Activated naive CD8-positive, alpha-beta T cell treated with anti-CD3 and anti-CD28 coated beads for 36 hours (primary cell): ENCODE results near the gene STK33. TPM values are rescaled to one million over a fixed set of nuclear protein-coding genes. Genes with fewer than 3 reads are reported as not detected.

ENCODE experiments used
- DNase-seq: peaks from one replicate; pipeline ENCODE4 v3.0.0; 2021
- H3K27ac Mint-ChIP-seq: one replicate; pipeline ENCODE4 v1.8.0; 2022; ENCODE audit warnings: mild to moderate bottlenecking, moderate library complexity, mixed read lengths
- H3K27me3 Mint-ChIP-seq: one replicate; pipeline ENCODE4 v1.8.0; 2022; ENCODE audit warnings: mild to moderate bottlenecking, mixed read lengths
- H3K36me3 Mint-ChIP-seq: one replicate; pipeline ENCODE4 v1.8.0; 2021; ENCODE audit warnings: mild to moderate bottlenecking, mixed read lengths
- H3K4me1 Mint-ChIP-seq: one replicate; pipeline ENCODE4 v1.8.0; 2021; ENCODE audit warnings: mixed read lengths
- H3K4me3 Mint-ChIP-seq: one replicate; pipeline ENCODE4 v1.8.0; 2022; ENCODE audit warnings: mild to moderate bottlenecking, moderate library complexity, mixed read lengths
- H3K9me3 Mint-ChIP-seq: one replicate; pipeline ENCODE4 v1.8.0; 2022; ENCODE audit warnings: mixed read lengths
- total RNA-seq, 2 experiments: library from RNA; stranded (reverse); gene quantifications; one replicate each; pipeline ENCODE4 v1.2.3, GENCODE V29; 2021

Gene STK33
- total RNA-seq, 2 experiments from 2014 or later, result 3.8 to 5.2 TPM

GRCh38 chr11:8613036-8613435 lies 19.0 kb upstream of the STK33 start:
- H3K9me3 Mint-ChIP-seq, result no peaks in the 10 kb centered on the region
- DNase-seq, result no peak
- H3K27ac Mint-ChIP-seq, result no peak overlapping the region
- peaks cover 13% of the 10 kb centered on the region for H3K4me1 Mint-ChIP-seq
- no peaks in the 10 kb centered on the region for H3K27me3 Mint-ChIP-seq
- no peak overlapping the region for H3K4me3 Mint-ChIP-seq
- H3K36me3 Mint-ChIP-seq, result peaks cover 12% of the 10 kb centered on the region

DNA sequence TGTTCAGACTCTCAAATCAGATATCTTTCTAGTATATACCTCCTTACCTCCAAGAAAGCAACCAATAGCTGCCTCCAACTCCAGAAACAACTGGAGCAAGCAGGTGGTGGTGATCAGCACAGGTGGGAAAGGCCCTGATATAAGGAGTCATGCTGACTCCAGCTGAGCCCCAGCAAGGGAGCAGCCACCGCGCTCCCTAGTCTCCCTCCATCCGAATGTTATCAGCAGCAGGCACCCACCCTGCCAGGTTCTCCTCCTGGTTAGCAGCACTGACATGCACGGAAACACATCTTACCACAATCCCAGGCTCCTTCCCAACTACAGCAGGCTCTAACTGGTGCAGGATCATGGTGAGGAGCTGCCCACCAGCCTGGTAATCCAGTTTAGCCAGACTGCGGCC lies 18.5 kb upstream of the STK33 start:
- peaks cover 13% of the 10 kb centered on the region for H3K4me1 Mint-ChIP-seq
- DNase-seq, result no peak
- peaks cover 12% of the 10 kb centered on the region for H3K36me3 Mint-ChIP-seq
- H3K27me3 Mint-ChIP-seq, result no peaks in the 10 kb centered on the region
- no peak overlapping the region for H3K4me3 Mint-ChIP-seq
- no peaks in the 10 kb centered on the region for H3K9me3 Mint-ChIP-seq
- H3K27ac Mint-ChIP-seq, result no peak overlapping the region

DNA sequence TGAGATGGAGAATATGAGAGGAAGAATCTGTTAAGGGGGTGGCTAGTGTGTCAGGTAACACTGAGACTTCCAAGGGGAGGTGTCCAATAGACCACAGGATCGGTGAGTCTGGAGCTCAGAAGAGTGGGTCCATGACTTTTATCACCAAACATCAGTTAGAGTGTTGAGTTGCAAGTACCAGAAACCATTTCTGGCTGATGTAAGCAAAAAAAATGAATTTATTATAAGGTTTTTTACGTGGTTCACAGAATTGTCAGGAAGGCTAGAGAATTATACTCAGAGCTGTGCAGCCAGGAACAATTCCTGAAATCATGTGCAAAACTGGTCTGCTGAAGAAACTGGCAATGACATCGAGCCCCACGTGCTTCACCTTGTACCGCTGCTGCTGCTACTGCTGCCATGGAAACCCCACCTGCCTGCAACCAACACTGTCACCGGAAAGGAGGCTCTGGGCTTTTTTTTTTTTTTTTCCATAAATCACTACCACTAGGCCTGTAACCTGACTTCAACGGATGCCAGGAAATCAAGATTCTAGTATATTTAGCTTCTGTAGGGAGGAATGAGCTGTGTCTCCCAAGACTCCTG lies 16.6 kb upstream of the STK33 start:
- H3K36me3 Mint-ChIP-seq, result peaks cover 5% of the 10 kb centered on the region
- peak; percentile 49 for DNase-seq
- no peaks in the 10 kb centered on the region for H3K27me3 Mint-ChIP-seq
- peaks cover 13% of the 10 kb centered on the region for H3K4me1 Mint-ChIP-seq
- H3K4me3 Mint-ChIP-seq, result no peak overlapping the region
- no peak overlapping the region for H3K27ac Mint-ChIP-seq
- H3K9me3 Mint-ChIP-seq, result no peaks in the 10 kb centered on the region

DNA sequence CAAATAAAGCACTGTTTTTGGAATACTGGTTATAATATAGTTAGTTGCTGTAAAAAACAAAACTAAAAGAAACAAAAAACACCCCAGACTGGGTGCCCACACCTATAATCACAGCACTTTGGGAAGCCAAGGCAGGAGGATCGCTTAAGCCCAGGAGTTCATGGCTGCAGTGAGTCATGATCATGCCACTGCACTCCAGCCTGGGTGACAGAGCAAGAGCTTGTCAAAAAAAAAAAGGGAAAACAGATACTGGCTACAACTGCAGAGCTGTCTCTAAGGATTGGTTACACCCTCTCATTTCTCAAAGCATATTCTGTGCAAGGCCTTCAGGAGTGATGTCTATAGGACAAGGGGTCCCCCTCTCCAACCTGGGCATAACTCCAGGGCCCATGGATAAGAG lies 14.6 kb upstream of the STK33 start:
- H3K36me3 Mint-ChIP-seq, result peaks cover 5% of the 10 kb centered on the region
- H3K9me3 Mint-ChIP-seq, result no peaks in the 10 kb centered on the region
- no peak overlapping the region for H3K4me3 Mint-ChIP-seq
- H3K27me3 Mint-ChIP-seq, result peaks cover 13% of the 10 kb centered on the region
- DNase-seq, result no peak
- H3K4me1 Mint-ChIP-seq, result peaks cover 13% of the 10 kb centered on the region
- no peak overlapping the region for H3K27ac Mint-ChIP-seq

DNA sequence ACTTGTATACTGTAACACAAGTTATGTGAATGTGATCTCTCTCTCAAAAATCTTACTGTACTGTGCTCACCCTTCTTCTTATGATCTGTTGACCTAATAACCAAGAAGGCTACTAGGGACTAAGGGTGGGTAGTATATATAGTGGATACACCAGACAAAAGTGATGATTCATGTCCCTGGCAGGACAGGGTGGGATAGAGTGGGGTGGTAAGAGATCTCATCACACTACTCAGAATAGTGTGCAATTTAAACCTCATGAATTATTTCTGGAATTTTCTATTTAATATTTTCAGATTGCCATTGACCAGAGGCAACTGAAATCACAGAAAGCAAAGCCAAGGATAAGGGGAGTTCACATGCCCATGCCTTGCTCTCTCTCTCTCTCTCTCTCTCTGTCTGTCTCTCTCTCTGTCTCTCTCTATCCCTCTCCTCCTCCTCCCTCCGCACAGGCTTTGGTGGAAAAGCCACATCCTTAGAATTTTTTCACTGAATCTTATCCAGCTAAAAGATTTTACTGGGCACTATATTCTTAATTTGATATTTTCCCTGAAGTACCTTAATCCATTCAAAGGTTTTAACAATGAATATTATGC lies 12.0 kb upstream of the STK33 start:
- no peak for DNase-seq
- H3K4me3 Mint-ChIP-seq, result no peak overlapping the region
- H3K27ac Mint-ChIP-seq, result no peak overlapping the region
- H3K27me3 Mint-ChIP-seq, result peaks cover 21% of the 10 kb centered on the region
- peaks cover 3% of the 10 kb centered on the region for H3K36me3 Mint-ChIP-seq
- no peaks in the 10 kb centered on the region for H3K9me3 Mint-ChIP-seq
- H3K4me1 Mint-ChIP-seq, result peaks cover 8% of the 10 kb centered on the region

DNA sequence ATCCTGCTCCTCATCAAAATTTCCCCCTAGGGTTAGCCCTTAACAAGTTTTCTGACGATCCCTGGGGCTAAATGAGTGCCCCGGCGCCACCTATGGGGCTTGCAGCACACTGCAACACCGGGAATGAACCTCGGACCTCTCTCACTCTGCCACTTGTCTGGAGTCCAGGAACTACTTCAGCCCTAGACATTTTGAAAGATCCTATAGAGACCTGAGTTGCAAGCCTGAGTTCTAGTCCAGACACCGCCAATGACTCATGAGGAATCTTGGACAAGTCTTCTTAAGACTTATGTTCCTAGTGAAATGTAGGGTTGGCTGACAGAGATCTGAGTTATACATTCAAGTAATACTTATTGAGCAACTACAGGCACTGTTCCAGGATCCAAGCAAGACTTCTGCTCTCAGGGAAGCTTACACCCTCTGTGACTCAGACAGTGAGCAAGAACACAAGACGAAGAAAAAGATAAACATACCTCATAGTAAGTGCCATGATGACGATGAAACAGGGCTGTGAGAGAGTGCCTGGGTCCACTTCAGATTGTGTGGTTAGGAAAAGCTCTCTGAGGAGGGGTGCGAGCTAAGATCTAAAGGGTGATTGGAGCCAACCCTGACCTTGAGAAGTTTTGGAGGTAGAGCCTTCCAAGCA lies 10.2 kb upstream of the STK33 start:
- H3K36me3 Mint-ChIP-seq, result no peaks in the 10 kb centered on the region
- H3K9me3 Mint-ChIP-seq, result no peaks in the 10 kb centered on the region
- no peak overlapping the region for H3K27ac Mint-ChIP-seq
- DNase-seq, result peak; percentile 47
- no peaks in the 10 kb centered on the region for H3K4me1 Mint-ChIP-seq
- H3K27me3 Mint-ChIP-seq, result peaks cover 21% of the 10 kb centered on the region
- H3K4me3 Mint-ChIP-seq, result no peak overlapping the region

DNA sequence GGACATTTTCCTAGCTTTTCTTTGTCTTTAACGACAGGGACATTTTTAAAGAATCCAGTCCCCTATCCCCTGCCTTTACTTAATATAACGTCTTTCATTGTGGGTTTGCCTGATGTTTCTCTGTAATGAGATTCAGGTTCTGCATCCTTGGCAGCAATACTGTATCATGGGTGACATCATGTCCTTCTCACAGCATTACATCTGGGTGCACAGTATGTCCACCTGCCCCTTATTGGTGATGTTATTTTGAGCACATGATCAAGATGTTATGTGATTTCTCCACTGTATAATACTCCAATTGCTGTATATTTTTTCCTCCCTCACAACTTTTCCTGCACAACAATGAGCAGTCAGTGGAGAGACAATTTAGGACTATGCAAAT lies 9.7 kb upstream of the STK33 start:
- Mint-ChIP-seq H3K4me3 (no peak overlapping the region), H3K27me3 (peaks cover 26% of the 10 kb centered on the region), H3K4me1 (no peaks in the 10 kb centered on the region), H3K36me3 (no peaks in the 10 kb centered on the region), H3K9me3 (no peaks in the 10 kb centered on the region), H3K27ac (no peak overlapping the region)
- no peak for DNase-seq

DNA sequence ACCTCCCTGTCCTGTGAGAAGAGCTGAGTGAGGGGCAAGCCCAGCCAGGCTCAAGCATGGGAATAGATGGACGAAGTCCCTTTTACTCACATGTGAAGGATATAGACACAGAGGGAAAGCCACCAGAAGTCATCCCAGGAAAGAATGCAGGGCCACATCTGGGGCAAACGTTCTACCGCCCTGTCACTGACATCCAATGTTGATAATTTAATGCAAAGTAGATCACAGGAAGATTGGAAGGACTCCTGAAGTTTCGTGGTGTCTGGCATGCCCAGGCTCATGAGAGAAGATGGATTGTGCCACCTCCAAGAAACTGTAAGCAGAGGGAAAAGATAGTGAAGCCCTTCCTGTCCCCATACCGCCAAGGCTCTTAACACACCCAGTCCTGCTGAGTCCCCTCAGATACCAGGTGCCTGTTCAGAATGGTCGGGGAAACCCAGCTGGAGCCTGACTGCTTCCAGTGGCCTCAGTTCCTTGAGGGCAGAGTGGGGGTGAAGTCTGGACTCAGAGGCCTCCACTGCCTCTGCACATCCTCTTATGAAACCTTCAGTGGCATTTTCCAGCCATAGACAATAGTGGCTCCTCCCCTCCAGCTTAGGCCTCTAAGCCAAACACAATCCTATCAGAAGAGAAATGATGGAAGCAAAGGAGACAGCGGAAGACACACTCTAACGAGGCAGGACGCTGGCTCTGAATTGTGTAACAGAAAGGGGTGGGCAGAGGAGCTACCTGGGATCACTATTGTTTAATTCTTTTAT lies 7.5 kb upstream of the STK33 start:
- Mint-ChIP-seq H3K27me3 (peaks cover 41% of the 10 kb centered on the region), H3K27ac (no peak overlapping the region), H3K4me1 (no peaks in the 10 kb centered on the region)

GRCh38 chr11:8598506-8598905 lies 4.5 kb upstream of the STK33 start:
- Mint-ChIP-seq H3K27ac (no peak overlapping the region), H3K9me3 (no peaks in the 10 kb centered on the region), H3K27me3 (peaks cover 49% of the 10 kb centered on the region), H3K4me1 (peaks cover 1% of the 10 kb centered on the region), H3K4me3 (no peak overlapping the region), H3K36me3 (no peaks in the 10 kb centered on the region)
- DNase-seq, result no peak

More for the DNA sequence above, 7.5 kb upstream of the STK33 start:
- no peaks in the 10 kb centered on the region for H3K9me3 Mint-ChIP-seq
- H3K4me3 Mint-ChIP-seq, result no peak overlapping the region
- no peak for DNase-seq
- H3K36me3 Mint-ChIP-seq, result no peaks in the 10 kb centered on the region

GRCh38 chr11:8597182-8597581 lies 3.2 kb upstream of the STK33 start:
- H3K36me3 Mint-ChIP-seq, result no peaks in the 10 kb centered on the region
- no peak for DNase-seq
- peaks cover 53% of the 10 kb centered on the region for H3K27me3 Mint-ChIP-seq
- H3K27ac Mint-ChIP-seq, result no peak overlapping the region
- no peaks in the 10 kb centered on the region for H3K9me3 Mint-ChIP-seq
- H3K4me3 Mint-ChIP-seq, result no peak overlapping the region
- peaks cover 6% of the 10 kb centered on the region for H3K4me1 Mint-ChIP-seq

GRCh38 chr11:8596504-8597046 lies 2.5 kb upstream of the STK33 start:
- peaks cover 53% of the 10 kb centered on the region for H3K27me3 Mint-ChIP-seq
- no peaks in the 10 kb centered on the region for H3K36me3 Mint-ChIP-seq
- no peak for DNase-seq
- H3K4me1 Mint-ChIP-seq, result peaks cover 6% of the 10 kb centered on the region
- no peak overlapping the region for H3K4me3 Mint-ChIP-seq
- H3K9me3 Mint-ChIP-seq, result no peaks in the 10 kb centered on the region
- no peak overlapping the region for H3K27ac Mint-ChIP-seq

GRCh38 chr11:8593455-8593854 lies 573 bp downstream of the STK33 start:
- no peaks in the 10 kb centered on the region for H3K36me3 Mint-ChIP-seq
- peaks cover 6% of the 10 kb centered on the region for H3K4me1 Mint-ChIP-seq
- H3K27ac Mint-ChIP-seq, result no peak overlapping the region
- H3K4me3 Mint-ChIP-seq, result peak overlapping the region; percentile 80
- no peak for DNase-seq
- no peaks in the 10 kb centered on the region for H3K9me3 Mint-ChIP-seq
- H3K27me3 Mint-ChIP-seq, result peaks cover 56% of the 10 kb centered on the region

DNA sequence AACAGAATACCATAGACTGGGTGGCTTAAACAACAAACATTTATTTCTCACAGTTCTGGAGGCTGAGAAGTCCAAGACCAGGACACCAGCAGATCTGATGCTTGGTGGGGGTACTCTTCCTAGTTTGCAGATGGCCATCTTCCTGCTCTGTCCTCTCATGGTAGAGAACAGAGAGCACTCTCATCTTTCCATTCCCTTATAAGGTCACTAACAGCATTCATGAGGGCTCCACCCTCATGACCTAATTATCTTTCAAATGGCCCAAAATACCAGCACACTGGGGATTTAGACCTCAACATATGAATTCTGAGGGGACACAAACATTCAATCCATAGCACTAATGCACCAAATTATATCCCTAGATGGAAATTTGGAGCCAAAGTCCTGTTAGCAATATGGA lies 6.1 kb downstream of the STK33 start:
- Mint-ChIP-seq H3K36me3 (no peaks in the 10 kb centered on the region), H3K4me3 (no peak overlapping the region), H3K4me1 (no peaks in the 10 kb centered on the region), H3K27ac (no peak overlapping the region), H3K27me3 (peaks cover 16% of the 10 kb centered on the region), H3K9me3 (peaks cover 2% of the 10 kb centered on the region)
- DNase-seq, result no peak

GRCh38 chr11:8586805-8587204 lies 7.2 kb downstream of the STK33 start:
- H3K4me1 Mint-ChIP-seq, result no peaks in the 10 kb centered on the region
- peaks cover 2% of the 10 kb centered on the region for H3K9me3 Mint-ChIP-seq

GRCh38 chr11:8586184-8586583 lies 7.8 kb downstream of the STK33 start:
- Mint-ChIP-seq H3K4me1 (no peaks in the 10 kb centered on the region), H3K4me3 (no peak overlapping the region), H3K9me3 (peaks cover 2% of the 10 kb centered on the region), H3K27me3 (peaks cover 7% of the 10 kb centered on the region), H3K36me3 (no peaks in the 10 kb centered on the region), H3K27ac (no peak overlapping the region)
- DNase-seq, result no peak

More at GRCh38 chr11:8586805-8587204, 7.2 kb downstream of the STK33 start:
- Mint-ChIP-seq H3K4me3 (no peak overlapping the region), H3K27me3 (peaks cover 11% of the 10 kb centered on the region), H3K36me3 (no peaks in the 10 kb centered on the region), H3K27ac (no peak overlapping the region)
- DNase-seq, result no peak
